ENCODE results near the gene FGGY.
A peak's percentile ranks its signal among the peaks of the same experiment; 100 is the strongest.

FGGY gene

GRCh38 chr1:59296358-59297256, at the start of gene FGGY:
FGGY (plus strand) TSS chr1:59297094; CDS start chr1:59321550, 24,456 bp downstream.
- Histone ChIP-seq H3K36me3 (ENCODE audit: control insufficient read depth in 2 of 2, insufficient read depth in 1 of 2, low read length in 2 of 2) (no peaks in the 10 kb centered on the region), H3K4me3 (ENCODE audit: low read depth, low read length) (peak within 1 kb of the TSS; percentile 58), H3K9me3 (ENCODE audit: control insufficient read depth, insufficient read depth, low read depth, low read length) (no peaks in the 10 kb centered on the region), H3K4me1 (ENCODE audit: control insufficient read depth, insufficient read depth, low read length) (0 out of 2 replicates have a peak, but pooled peaks cover 2% of the 10 kb centered on the region), H3K27ac (ENCODE audit: extremely low read depth, low read depth, low read length) (peak within 1 kb of the TSS; percentile 96)
- ChIA-PET POLR2A (interaction anchor here (0.8 to 2.5 kb wide), 3 partner anchors 97 to 513 kb away, joined by 3 to 8 read pairs (median 4); partner anchors contain the start of gene JUN), CTCF (interaction anchor here (0.6 to 1.0 kb wide), 2 partner anchors 17 to 131 kb away, joined by 3 read pairs; no protein-coding TSS in a partner anchor)
- TF ChIP-seq ZNF140 (tag by site-specific recombination; IDR thresholded peaks at IDR 0.05): no peak
- TF ChIP-seq HOXD13 (CRISPR knock-in tag; IDR thresholded peaks at IDR 0.05; ENCODE audit: borderline replicate concordance): no peak
- TF ChIP-seq ZNF501 (tag by site-specific recombination; IDR thresholded peaks at IDR 0.05): peak; percentile 48; the same call in 1 of the 2 replicates
- TF ChIP-seq ZNF24 (tag by site-specific recombination; IDR thresholded peaks at IDR 0.05): 0 out of 2 replicates have a peak, but pooled peaks have one; percentile 18
- TF ChIP-seq HOXA7 (CRISPR knock-in tag; IDR thresholded peaks at IDR 0.05; ENCODE audit: borderline replicate concordance): no peak
- TF ChIP-seq WT1 (tag by site-specific recombination; IDR thresholded peaks at IDR 0.05): peak; percentile 75
- no peak for TF ChIP-seq PRDM1 (tag by site-specific recombination; IDR thresholded peaks at IDR 0.05)
- no peak for TF ChIP-seq ZNF350 (tag by site-specific recombination; IDR thresholded peaks at IDR 0.05)
- no peak for TF ChIP-seq ZNF664 (tag by site-specific recombination; IDR thresholded peaks at IDR 0.05)
- TF ChIP-seq MEIS1 (CRISPR knock-in tag; IDR thresholded peaks at IDR 0.05; ENCODE audit: borderline replicate concordance): no peak
- no peak for TF ChIP-seq ZNF768 (tag by site-specific recombination; IDR thresholded peaks at IDR 0.05)
- no peak for TF ChIP-seq ZNF48 (tag by site-specific recombination; IDR thresholded peaks at IDR 0.05)
- TF ChIP-seq ZSCAN30 (tag by site-specific recombination; IDR thresholded peaks at IDR 0.05): peak; percentile 68
- TF ChIP-seq ZNF18 (tag by site-specific recombination; IDR thresholded peaks at IDR 0.05): no peak
- TF ChIP-seq ZNF785 (tag by site-specific recombination; IDR thresholded peaks at IDR 0.05): no peak
- TF ChIP-seq ZNF23 (tag by site-specific recombination; IDR thresholded peaks at IDR 0.05; ENCODE audit: borderline replicate concordance): no peak
- no peak for TF ChIP-seq ZNF521 (tag by site-specific recombination; IDR thresholded peaks at IDR 0.05)
- TF ChIP-seq ZNF792 (tag by site-specific recombination; IDR thresholded peaks at IDR 0.05): no peak
- TF ChIP-seq ZNF580 (tag by site-specific recombination; IDR thresholded peaks at IDR 0.05): no peak
- peak; percentile 12; the same call in 1 of the 2 replicates for TF ChIP-seq ZBTB44 (tag by site-specific recombination; IDR thresholded peaks at IDR 0.05)
- TF ChIP-seq IKZF3 (tag by site-specific recombination; IDR thresholded peaks at IDR 0.05): peak; percentile 83
- no peak for TF ChIP-seq ZNF626 (tag by site-specific recombination; IDR thresholded peaks at IDR 0.05)
- no peak for TF ChIP-seq PRDM2 (tag by site-specific recombination; IDR thresholded peaks at IDR 0.05; ENCODE audit: borderline replicate concordance)
- no peak for TF ChIP-seq HOXC10 (CRISPR knock-in tag; IDR thresholded peaks at IDR 0.05)
- peak; percentile 78 for TF ChIP-seq ZNF366 (tag by site-specific recombination; conservative IDR thresholded peaks at IDR 0.05)
- no peak for TF ChIP-seq ZNF558 (tag by site-specific recombination; IDR thresholded peaks at IDR 0.05)
- no peak for TF ChIP-seq ZNF239 (tag by site-specific recombination; IDR thresholded peaks at IDR 0.05)
- TF ChIP-seq ZNF214 (tag by site-specific recombination; IDR thresholded peaks at IDR 0.05; ENCODE audit: borderline replicate concordance): no peak
- TF ChIP-seq ZNF560 (tag by site-specific recombination; IDR thresholded peaks at IDR 0.05; ENCODE audit: borderline replicate concordance): no peak

Measured in HEK293 (cell line).